Activated effector memory CD4-positive, alpha-beta T cell treated with Interleukin-2 at 50 U/mL for 16 hours (primary cell): ENCODE measurements around the gene SRRM4.
"Not testable (repeated sequence)": the region's sequence is repeated elsewhere in the genome, so short reads cannot be mapped to it uniquely, and the experiment has no call there.

Experiments
- DNase-seq: peaks from one replicate; pipeline ENCODE4 v3.0.0-alpha.2; 2020

The SRRM4 gene

GRCh38 chr12:119072440-119072839 lies 91.1 kb downstream of the SRRM4 start:
- DNase-seq = no peak

- no peak for DNase-seq
These were observed 94.0 kb downstream of the SRRM4 start for GRCh38 chr12:119075222-119075787.

- no peak for DNase-seq
These were observed 94.6 kb downstream of the SRRM4 start for GRCh38 chr12:119075918-119076317.

- DNase-seq = no peak
These were observed 98.2 kb downstream of the SRRM4 start for GRCh38 chr12:119079530-119079929.

GRCh38 chr12:119082016-119082415 lies 100.7 kb downstream of the SRRM4 start:
- DNase-seq = no peak

GRCh38 chr12:119082496-119082895 lies 101.2 kb downstream of the SRRM4 start:
- DNase-seq = no peak

GRCh38 chr12:119088685-119089379 lies 107.5 kb downstream of the SRRM4 start:
- no peak for DNase-seq

GRCh38 chr12:119089380-119090013 lies 108.2 kb downstream of the SRRM4 start:
- DNase-seq = no peak

- no peak for DNase-seq
These were observed 108.9 kb downstream of the SRRM4 start for GRCh38 chr12:119090276-119090675.

- no peak for DNase-seq
These were observed 109.5 kb downstream of the SRRM4 start for GRCh38 chr12:119090865-119091264.

- no peak for DNase-seq
These were observed 115.3 kb downstream of the SRRM4 start for GRCh38 chr12:119096429-119097202.

GRCh38 chr12:119100933-119101332 lies 119.6 kb downstream of the SRRM4 start:
- DNase-seq = no peak

- no peak for DNase-seq
These were observed 120.9 kb downstream of the SRRM4 start for GRCh38 chr12:119102274-119102673.

GRCh38 chr12:119102714-119103113 lies 121.4 kb downstream of the SRRM4 start:
- DNase-seq = no peak

- DNase-seq = not testable (repeated sequence)
These were observed 123.6 kb downstream of the SRRM4 start for GRCh38 chr12:119104969-119105368.

GRCh38 chr12:119113496-119113986 lies 132.2 kb downstream of the SRRM4 start:
- DNase-seq = no peak

- no peak for DNase-seq
These were observed 133.0 kb downstream of the SRRM4 start for GRCh38 chr12:119114294-119114693.

GRCh38 chr12:119115296-119115905 lies 134.1 kb downstream of the SRRM4 start:
- no peak for DNase-seq

- no peak for DNase-seq
These were observed 136.6 kb downstream of the SRRM4 start for GRCh38 chr12:119117936-119118335.

GRCh38 chr12:119118625-119119024 lies 137.3 kb downstream of the SRRM4 start:
- no peak for DNase-seq

GRCh38 chr12:119122047-119122446 lies 140.7 kb downstream of the SRRM4 start:
- DNase-seq = no peak

GRCh38 chr12:119122751-119123150 lies 141.4 kb downstream of the SRRM4 start:
- no peak for DNase-seq

- no peak for DNase-seq
These were observed 147.2 kb downstream of the SRRM4 start for GRCh38 chr12:119128527-119128926.
